HG03342 (cell line): ENCODE measurements around the gene LIPC.

Experiments
- ATAC-seq: cut with Tn5 transposase; IDR thresholded peaks from one replicate; pipeline ENCODE4 v1.9.1; 2021; ENCODE audit warnings: mild to moderate bottlenecking, moderate library complexity; ENCODE audit not compliant: unreplicated experiment

LIPC gene

DNA sequence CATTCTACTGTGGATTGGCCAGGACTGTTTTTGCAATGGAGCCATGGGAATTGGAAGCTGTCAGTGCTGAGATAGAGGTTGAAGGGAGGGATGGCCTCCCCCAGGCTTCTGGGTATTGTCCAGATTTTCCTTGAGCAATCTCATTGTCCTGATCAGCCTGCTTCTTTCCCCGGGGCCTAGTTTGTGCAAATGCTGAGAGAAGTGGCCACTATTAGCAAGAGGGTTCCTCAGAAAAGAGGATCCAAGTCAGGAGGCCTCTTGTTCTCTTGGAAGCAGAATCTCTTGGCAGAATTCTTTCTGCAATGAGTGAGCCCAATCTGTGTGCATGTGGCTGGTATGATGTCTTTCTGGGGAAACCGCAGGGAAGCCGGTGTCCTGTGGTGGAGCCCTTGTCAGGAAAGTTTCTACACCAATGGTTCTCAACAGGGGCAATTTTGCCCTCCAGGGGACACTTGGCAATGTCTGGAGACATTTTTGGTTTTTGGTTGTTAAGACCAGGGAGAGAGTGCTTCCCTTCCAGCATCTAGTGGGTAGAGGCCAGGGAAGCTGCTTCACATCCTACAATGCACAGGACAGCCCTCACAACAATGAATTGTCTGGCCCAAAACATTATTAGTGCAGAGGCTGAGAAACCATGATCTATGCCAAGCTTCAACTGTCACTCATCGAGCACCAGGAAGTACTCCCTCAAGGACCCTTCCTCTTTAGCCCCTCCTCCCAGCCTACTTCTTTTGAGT, 2.0 kb downstream of the LIPC start:
- ATAC-seq: no peak

DNA sequence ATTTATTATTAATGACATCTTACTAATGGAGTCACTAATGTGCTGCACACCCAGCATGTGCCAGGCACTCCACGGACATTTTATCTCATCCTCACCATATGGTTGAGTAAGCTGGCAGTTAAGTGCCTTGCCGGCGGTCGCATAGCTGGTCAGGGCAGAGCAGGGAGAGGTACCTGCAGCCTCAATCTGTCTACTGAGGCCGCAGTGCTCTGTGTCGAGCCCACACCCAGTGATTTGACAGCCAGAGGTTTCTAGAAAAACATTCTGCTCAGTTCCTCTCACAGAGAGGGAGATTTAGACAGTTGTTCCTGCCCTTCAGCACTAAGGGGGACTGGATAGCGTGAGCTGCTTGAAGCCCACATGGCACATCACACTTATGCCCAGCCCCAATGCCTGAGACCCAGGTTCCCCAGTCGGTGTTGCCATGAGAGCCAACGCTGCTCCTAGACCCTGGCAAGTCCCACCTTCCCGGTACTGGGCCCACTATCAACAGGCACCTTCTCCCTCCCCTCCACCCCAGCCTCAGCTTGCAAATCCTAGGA, 2.6 kb downstream of the LIPC start:
- no peak for ATAC-seq

DNA sequence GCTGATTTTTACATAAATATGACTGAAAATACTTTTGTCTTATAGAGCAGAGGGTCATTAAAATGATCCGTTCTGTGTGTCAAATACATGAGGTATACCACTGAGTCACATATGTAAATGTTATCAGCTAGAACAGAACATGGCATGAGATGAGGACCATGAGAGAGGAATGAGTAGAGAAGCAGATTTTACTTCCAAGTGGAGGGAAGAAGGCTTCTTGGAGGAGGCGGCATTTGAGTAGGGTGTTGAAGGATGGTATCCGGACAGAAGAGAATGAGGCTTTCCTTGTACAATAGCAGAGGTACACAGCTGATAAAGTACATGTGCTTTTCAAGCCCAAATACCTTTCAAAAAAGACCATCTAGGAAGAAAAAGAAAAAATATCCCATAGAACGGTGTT, 4.8 kb downstream of the LIPC start:
- no peak for ATAC-seq

DNA sequence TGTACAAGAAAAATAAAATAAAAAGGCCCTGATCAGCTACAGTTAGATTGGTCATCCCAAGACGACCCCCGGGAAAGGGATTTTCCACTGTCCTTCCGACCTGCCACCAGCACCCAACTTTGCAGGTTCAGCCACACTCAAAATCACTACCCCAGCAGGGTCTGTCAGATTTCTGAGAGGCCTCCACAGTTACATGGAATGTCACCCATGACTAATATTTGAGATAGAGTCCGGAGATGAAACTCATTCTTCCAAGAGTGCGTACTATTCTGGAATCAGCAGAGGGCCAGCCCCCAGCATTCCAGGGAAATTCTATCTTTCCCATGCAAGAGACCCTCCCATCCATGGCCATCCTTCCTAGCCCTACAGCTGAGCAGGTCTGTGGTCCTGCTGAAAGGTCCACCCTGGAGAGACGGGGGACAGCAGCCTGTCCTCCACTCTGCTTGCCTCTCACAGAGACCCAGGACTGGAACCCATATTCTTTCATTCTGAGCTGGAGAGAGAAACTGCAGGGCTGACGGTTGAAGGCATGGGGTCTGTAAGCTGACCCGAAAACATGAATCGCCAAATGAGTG, 5.8 kb downstream of the LIPC start:
- ATAC-seq: no peak

DNA sequence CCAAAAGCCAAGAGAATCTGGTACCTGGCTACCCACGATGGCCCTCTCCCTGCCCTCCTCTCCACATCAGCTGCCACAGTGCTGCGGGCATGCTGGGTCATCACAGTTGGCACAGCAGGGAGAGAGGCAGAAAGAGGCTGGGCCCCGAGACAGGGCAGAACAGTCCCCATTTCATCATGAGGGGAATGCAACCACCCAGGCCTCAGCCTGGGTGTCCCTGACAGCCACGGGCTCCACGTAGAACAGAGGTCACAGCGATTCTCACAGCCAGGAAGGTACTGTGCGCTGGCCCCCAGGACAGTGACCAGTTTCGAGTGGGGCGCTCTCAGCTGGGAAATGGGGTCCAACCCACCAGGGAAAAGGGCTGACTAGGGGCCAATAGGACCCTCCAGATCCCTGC, 6.3 kb downstream of the LIPC start:
- no peak for ATAC-seq

DNA sequence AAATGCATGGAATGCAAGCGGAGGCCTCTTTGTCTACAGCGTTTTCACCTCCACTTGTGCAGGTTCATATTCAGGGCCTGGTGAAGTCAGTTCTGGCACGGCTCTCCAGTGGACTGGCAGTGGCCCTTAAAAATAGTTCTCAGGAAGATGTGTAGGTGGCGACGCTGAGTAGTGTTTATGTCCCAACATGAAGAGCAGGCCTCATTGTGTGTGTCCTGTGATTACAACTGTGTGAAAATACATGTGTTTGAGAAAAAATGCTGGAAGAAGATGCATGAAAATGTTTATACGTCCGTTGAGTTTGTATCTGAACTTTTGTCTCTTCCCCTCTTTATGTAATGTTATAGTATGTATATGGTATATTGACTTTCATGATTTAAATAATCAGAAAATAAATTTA, 7.2 kb downstream of the LIPC start:
- no peak for ATAC-seq

DNA sequence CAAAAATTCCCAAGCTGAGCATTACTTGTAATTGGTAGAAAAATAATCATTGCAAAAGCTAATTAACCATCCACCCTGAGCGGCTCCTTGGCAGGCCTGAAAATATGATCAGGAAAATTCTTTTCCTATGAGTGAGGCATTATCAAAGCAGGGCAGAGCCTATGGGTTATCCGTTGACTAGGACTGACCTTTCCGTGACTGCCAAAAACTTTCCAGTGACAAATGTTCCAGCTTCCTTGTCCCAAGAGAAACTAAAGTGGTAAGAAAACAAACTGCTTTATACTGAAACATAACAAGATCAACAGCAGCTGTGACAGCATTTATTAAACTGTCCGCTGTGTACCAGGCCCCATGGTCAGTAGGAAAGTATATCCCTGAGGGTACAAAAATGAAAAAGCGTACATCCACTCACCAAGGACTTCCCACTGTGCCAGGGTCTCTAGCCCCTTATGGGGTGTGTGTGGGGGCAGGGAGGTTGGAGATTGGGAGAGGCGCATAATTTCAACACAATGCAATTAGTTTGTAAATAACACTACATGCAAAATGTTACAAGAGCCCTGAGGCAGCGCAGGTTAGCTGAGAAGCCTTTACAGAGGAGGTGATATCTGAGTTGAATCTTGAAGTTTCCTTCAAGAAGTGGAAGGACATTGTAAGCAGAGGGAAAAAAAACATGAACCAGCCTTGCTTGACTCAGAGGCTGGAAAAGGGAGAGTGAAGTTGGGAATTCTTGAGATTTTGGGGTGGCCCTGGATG, 8.5 kb downstream of the LIPC start:
- ATAC-seq: no peak

DNA sequence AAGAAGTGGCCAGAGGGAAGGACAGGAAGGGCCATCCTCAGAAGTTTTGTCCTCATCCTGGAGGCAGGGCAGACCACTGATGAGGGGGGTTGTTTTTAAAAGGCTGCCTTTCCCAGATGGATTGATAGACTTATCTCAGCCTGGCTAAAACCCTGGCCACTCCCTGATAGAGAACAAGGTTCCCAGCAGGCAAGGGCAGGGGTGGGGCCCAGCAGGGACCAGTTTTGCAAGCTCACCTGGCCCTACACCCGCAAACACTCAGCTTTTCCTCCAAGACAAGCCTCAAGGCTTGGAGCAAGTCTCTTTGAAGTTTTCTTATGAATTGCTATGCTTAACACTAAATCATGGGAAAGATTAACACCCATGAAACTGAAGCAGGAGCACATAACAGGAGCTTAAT, 9.1 kb downstream of the LIPC start:
- no peak for ATAC-seq

DNA sequence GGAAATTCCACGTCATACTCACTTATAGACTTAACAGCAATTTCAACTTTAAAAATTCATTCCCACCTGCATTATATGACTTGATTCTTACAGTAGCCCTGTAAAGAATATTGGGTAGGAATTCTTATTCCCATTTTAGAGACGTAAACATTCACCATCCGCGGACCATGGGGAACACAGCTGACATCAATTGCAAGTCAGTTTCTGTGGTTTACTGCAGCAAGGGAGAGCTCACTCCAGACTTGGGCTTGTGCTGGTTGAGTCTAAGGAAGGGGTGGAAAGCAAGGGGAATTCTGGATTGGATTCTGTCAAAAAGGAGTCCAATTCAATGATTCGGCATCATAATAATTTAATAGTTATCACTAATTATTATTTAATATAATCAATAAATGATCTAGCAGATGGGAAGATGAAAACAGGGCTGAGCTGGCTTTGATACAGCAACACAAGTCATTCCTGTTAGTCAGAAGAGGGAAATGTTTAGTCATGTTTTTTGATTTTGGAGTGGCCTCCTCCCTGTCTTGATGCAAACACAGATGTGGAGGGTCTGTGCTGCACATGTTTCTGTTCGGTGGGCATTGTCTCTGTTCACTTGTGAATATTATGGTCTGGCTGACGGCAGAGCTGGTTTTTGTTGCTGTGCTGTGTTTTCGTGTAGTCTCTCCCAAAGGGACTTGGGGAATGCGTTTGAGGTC, 9.7 kb downstream of the LIPC start:
- ATAC-seq: no peak

DNA sequence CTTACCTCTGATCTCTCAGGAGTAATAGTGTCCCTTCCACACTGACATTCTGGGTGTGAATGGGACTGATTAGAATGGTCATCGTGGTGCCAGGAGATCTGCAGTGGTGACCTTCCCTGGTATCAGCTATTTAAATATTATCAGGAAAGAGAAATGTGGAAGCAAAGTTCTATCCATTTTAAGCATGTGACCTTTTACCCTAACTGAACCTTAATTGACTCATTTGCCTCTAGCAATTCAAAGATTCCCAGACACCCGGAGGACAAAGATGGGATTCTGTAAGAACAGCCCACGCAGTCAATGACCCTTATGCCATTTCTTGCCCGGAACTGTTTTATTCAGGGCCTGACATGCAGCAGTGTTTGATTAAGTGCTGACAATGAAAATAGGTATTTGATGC, 10.3 kb downstream of the LIPC start:
- ATAC-seq: no peak

DNA sequence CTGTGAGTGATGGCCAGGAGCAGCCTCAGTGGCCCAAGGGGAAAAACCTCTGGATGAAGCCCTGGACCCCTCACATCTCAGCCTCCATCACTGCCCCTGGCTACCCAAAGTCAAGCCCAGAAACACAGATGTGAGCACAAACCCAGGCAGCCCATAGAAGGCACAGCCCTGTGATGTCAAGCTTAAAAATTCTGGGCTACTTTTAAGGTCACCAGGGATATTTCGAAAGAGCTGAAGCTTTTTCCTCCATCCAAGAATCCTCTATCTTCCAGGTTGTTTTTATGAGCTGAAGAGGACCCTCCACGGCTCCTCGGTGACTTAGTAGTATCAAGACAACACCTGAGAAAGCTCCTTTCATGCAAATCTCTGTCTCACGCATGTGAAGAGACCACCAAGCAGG, 11.5 kb downstream of the LIPC start:
- ATAC-seq: no peak

DNA sequence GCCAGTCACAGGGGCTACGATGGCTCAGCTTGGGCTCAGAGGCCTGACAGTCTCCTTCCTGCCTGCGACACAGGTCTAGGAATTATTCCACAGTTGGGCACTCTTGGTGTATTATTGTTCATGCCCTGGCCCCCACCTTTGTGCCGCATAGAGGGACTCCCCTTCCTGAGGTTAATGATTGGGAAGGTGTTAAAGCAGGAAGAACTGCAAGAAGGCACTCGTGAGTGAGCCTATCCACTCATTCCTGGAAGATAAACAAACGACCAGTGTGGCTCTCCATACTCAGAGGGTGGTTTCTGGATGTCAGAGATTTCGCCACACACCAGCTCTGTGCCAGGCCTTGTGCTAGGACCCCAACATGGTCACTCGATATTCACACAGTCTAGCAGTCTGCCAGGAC, 12.3 kb downstream of the LIPC start:
- ATAC-seq: no peak

DNA sequence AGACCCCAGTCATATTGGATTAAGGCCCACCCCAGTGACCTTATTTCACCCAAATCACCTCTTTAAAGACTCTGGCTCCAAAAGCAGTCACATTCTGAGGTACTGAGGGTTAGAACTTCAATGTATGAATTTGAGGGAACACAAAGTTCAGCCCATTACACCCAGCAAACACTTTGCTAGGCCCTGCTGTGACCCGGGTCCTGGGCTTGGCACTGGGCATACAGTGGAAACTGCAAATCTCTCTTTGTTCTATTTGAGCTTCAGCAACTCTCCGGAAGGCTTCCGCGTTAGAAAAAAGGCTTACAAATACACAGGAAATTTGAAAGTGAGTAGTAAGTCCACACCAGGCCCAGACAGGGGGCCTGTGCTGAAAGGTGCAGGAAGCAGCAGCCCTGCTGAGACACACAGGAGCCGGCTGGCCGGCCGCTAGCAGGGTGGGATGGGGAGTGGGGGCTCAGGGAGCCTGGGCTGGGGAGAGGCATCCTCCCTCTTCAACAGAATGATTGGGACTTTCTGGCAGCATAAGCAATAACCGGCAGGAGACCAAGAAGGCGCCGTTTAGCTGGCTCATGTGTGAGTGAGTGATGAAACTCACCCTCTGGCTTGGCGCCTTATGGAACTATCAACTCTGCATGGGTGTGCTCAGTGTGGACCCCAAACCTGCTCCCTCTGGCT, 13.0 kb downstream of the LIPC start:
- ATAC-seq: no peak

DNA sequence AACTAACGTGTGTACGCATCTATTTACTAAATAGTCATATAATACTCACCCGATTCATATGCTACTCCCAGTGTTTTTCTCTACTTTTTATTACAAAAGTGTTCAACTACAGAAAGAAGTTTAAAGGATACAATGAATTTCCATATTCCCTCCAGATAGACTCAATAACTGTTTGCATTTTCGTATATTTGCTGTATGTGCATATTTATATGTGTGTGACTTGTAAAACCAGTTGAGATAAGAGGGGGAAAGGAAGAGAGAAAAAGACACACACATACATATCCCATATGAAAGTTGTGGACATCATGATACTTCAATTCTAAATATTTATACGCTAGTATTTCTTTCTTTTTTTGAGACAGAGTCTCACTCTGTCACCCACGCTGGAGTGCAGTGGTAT, 14.1 kb downstream of the LIPC start:
- no peak for ATAC-seq

DNA sequence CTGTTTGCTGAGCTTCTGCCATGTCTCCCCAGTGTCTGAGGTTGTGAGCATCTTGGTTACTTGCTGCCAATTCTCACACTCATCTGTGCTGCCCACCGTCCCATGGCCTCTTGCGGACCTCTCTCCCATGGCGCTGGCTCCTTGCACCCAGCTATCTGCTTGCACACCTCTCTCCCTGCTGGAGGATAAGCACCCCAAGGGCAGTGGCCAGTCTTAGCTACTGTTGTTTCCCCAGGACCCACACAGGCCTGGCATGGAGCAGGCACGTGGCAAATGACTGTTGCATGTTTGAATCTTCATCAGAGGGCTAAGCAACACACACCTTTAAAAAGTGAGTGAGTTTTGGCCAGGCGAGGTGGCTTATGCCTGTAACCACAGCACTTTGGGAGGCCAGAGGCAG, 14.7 kb downstream of the LIPC start:
- no peak for ATAC-seq

DNA sequence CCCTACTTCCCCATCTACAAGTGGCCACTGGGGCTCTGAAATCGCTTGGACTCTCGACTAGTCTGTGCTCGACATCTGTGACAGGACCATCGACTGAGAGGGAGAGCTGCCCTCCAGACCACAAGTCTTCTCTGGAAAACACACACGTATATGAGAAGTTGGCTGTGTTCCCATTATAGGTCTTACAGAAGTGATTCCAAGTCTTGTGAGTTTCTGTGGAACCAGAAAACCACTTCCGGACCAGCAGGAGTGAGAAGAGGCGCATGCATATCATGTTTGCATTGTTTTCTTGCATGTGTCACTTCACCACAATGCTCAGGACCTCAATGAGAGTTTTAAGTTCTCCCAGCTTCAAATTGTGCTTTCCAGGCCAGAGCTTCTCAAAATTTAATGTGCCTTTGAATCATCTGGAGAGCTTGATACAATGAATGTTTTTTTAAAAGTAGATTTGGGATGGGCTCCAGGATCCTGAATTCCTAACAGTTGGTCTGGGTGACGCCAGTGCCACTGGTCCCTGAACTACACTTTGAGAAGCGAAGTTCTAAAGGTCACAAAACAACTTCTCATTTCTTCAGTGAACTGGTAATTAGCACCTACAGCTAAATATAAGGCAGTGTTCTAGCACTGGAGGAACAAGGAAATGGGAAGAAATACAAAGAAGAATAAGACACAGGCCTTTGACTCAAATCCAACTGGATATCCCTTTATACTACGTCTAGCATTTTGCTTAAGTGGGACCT, 15.7 kb downstream of the LIPC start:
- ATAC-seq: no peak

DNA sequence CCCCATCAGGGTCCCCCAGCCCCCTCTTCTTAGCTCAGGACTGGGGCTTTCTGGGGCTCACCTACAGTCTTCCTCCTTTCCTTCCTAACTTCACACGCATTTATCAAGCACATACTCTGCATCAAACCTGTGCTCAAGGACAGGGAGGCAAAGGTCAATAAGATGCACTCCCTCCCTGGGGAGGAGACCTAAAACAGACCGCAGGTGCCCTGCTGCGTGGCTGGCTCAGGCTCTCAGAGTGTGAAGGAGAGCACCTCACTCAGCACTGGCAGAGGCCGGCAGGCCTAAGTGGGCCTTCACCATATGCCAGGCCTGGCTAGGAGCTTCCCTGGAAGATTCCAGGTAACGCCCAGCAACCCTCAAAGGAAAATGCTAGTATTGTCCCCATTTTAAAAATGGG, 16.5 kb downstream of the LIPC start:
- no peak for ATAC-seq

DNA sequence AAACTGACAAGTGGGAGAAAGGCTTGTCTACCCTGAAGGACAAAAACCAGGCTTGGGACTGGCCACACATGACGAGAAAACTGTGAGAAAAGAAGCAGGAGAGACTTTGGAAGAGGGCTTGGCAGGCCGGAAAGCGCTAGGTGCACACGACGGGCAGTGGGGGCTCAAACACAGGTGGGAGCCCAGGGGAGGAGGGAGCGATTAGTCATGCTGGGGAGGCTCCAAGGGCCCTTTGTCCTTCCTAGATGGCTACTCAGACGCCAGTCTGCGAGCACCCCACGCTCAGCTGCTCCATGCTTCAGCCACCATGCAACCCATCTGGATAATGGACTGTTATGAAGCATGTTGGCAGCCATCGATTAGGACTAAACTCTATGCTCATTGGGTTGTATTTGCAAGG, 17.1 kb downstream of the LIPC start:
- no peak for ATAC-seq

DNA sequence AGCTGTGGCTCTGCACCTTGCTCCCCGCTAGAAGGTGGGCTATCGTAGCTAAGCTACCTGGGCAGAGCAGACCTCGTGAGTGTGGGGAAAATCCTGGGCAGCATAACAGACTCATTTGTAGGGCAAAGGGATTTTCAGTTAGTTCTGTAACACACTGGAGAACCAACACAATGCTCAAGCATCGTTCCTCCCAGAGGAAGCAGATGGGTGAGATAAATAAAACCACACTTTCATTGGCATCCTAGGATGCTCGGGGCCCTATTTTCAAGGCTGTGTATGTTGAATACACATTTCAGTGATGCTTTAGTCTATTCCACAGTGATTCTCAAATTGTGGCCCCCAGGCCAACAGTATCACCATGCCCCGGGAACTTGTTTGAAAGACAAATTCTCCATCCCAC, 20.0 kb downstream of the LIPC start:
- no peak for ATAC-seq

DNA sequence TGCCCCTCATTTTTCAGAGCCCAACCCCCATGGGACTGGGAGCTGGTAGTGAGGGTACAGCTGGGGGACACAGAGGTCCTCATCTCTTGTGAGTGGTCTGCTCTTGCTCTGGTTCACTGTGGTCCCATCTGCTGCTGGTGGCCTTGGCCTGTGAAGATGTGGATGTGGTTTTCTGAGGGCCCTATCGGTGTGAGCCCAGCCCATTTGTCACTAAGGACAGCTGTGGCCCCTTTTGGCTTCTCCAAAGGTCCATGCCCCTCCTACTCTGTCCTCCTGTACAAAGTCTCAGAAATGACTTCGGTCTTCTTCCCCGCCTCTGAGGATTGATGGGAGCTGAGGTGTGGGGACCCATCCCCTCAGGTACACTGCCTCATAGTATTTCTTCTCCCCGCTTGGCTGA, 21.0 kb downstream of the LIPC start:
- no peak for ATAC-seq
